Transverse colon (tissue), 4 donors: ENCODE results near the gene FYB1. TPM values are rescaled to one million over a fixed set of nuclear protein-coding genes. Genes with fewer than 3 reads are reported as not detected.

Source experiments
- DNase-seq: peaks from one replicate; pipeline ENCODE4 v3.0.0-alpha.2; 2019
- H3K27ac ChIP-seq, 4 donors: fragments of 200-600 bp; sonication (generic); 2 replicates each; pipeline ENCODE4 v1.5.1; 2016 to 2018; ENCODE audit warnings: inconsistent platforms in 4 of 4
- H3K27me3 ChIP-seq: fragments of 200-600 bp; sonication (generic); 2 replicates; pipeline ENCODE4 v1.5.1; 2017; ENCODE audit warnings: inconsistent platforms
- H3K36me3 ChIP-seq, 4 donors: fragments of 200-600 bp; sonication (generic); 2 replicates each; pipeline ENCODE4 v1.5.1; 2017 to 2019; ENCODE audit warnings: inconsistent platforms in 4 of 4
- H3K4me1 ChIP-seq, 4 donors: fragments of 200-600 bp; sonication (generic); 2 replicates each; pipeline ENCODE4 v1.5.1; 2017 to 2020; ENCODE audit warnings: inconsistent platforms in 4 of 4
- H3K4me3 ChIP-seq, 4 donors: fragments of 200-600 bp; sonication (generic); 1 replicate in 1 of 4; 2 replicates in 3 of 4; pipeline versions ENCODE4 v1.5.1 to v1.6.1; 2017 to 2019; ENCODE audit warnings: inconsistent platforms in 4 of 4
- H3K9me3 ChIP-seq, 2 donors: fragments of 200-600 bp; sonication (generic); 2 replicates each; pipeline ENCODE4 v1.5.1; 2017 to 2019; ENCODE audit warnings: inconsistent platforms in 2 of 2
- EP300 ChIP-seq: sonication (generic); formaldehyde crosslinking; IDR thresholded peaks from one replicate; pipeline ENCODE4 v1.6.1; 2017; ENCODE audit warnings: antibody characterized with exemption, low read depth
- POLR2A ChIP-seq: fragments of 450-650 bp; IDR thresholded peaks from one replicate; pipeline ENCODE4 v1.6.1; 2016; ENCODE audit warnings: antibody characterized with exemption, mild to moderate bottlenecking, moderate library complexity
- POLR2AphosphoS5 ChIP-seq, 3 donors: sonication (generic); formaldehyde crosslinking; IDR thresholded peaks; one replicate each; pipeline ENCODE4 v1.6.1; 2016; ENCODE audit warnings: antibody characterized with exemption in 3 of 3
- WGBS, 2 donors: methylation state at CpG; one replicate each; pipeline ENCODE4 v1.1.5; 2018; ENCODE audit warnings: low coverage in 1 of 2; 5-methylcytosine and 5-hydroxymethylcytosine counted together
- in situ Hi-C, 4 donors: fragments of 200-750 bp; cut with MboI; loops; one replicate each; pipeline versions ENCODE4 v1.15.0 to v1.15.1; 2017; ENCODE audit warnings: low sequenced_read_pairs in 3 of 4, low pct_ligation_motif_present in 1 of 4, low pct_unique_long_range_greater_than_20kb in 1 of 4
- intact Hi-C: fragments of 100-400 bp; cut with DNase I; formaldehyde crosslinking; loops from one replicate; pipeline ENCODE4 v1.15.1; 2023; ENCODE audit warnings: low total_unique reads
- total RNA-seq, 4 donors: library from RNA; depleted of rRNA; stranded (reverse); fragments of >200 nt; gene quantifications; one replicate each; pipeline ENCODE4 v1.1.0, GENCODE V29; 2016
- TF ChIP-seq, protein P1 (sequence below), 5 experiments: fragments of 200-600 bp in 3 of 5; fragments of 450-650 bp in 2 of 5; sonication (generic) in 3 of 5; IDR thresholded peaks; 1 replicate in 2 of 5; 2 replicates in 3 of 5; pipeline ENCODE4 v1.5.1; 2016 to 2017; ENCODE audit warnings: antibody characterized with exemption in 5 of 5, inconsistent platforms in 3 of 5, mild to moderate bottlenecking in 2 of 5, moderate library complexity in 1 of 5

Gene FYB1
- total RNA-seq, 4 donors from 2014 or later, result 6.4 to 38.5 (median 17.5) TPM

DNA sequence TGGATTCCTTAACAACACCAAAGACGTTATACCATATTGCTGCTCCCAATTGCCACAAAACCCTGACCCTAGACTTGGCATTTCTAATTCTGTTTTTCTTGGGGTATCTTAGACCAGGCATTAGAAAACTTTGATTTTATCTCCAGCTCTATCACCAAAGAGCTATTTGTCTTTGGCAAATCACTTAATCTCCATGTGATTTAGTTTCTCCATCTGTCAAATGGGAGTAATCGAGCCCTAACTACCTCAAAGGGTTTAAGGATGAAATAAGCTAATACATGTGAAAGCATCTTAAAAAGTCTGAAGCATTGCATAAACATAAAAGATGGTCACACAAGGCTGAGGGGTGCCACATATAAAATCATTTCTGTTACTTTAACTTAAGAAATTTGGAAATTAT lies 60.6 kb downstream of the FYB1 start:
- H3K4me1 ChIP-seq, result no peaks in the 10 kb centered on the region
- in situ Hi-C loops (no loop called here), intact Hi-C loops (no loop called here)
- no peaks in the 10 kb centered on the region for H3K27me3 ChIP-seq
- H3K4me3 ChIP-seq, result no peak overlapping the region
- H3K36me3 ChIP-seq, result no peaks in the 10 kb centered on the region
- TF ChIP-seq, protein P1, sequence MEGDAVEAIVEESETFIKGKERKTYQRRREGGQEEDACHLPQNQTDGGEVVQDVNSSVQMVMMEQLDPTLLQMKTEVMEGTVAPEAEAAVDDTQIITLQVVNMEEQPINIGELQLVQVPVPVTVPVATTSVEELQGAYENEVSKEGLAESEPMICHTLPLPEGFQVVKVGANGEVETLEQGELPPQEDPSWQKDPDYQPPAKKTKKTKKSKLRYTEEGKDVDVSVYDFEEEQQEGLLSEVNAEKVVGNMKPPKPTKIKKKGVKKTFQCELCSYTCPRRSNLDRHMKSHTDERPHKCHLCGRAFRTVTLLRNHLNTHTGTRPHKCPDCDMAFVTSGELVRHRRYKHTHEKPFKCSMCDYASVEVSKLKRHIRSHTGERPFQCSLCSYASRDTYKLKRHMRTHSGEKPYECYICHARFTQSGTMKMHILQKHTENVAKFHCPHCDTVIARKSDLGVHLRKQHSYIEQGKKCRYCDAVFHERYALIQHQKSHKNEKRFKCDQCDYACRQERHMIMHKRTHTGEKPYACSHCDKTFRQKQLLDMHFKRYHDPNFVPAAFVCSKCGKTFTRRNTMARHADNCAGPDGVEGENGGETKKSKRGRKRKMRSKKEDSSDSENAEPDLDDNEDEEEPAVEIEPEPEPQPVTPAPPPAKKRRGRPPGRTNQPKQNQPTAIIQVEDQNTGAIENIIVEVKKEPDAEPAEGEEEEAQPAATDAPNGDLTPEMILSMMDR (IDR thresholded peaks at IDR 0.05), result no peak
- TF ChIP-seq EP300, result no peak
- no peaks in the 10 kb centered on the region for H3K9me3 ChIP-seq
- 68 to 69% methylated on average over 2 of the region's 2 CpGs for WGBS, 2 donors
- H3K27ac ChIP-seq, result no peak overlapping the region
- no peak for DNase-seq

DNA sequence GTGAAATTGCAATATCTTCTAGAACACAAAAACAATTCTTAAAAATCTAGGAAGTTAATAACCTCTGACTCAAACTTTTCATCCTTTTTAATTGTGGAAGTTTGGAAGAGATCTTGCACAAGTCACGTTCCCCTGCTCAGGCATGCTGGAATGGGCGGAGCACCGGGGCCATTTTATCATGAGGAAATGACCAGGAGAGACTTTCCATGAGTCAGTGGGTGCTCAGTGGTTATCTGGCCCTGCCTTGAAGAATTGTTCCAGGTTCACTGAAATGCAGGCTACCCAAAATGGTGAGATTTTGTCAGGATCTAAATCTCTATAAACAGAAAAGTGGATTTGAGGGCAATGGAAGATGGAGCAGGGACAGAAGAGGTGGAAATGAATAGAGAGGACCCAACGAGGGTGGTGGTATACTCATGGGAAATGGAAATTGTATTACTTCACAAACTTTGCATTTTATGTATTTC lies 61.2 kb downstream of the FYB1 start:
- Histone ChIP-seq H3K27me3 (no peaks in the 10 kb centered on the region), H3K27ac (no peak overlapping the region), H3K9me3 (no peaks in the 10 kb centered on the region), H3K4me1 (no peaks in the 10 kb centered on the region), H3K4me3 (no peak overlapping the region), H3K36me3 (no peaks in the 10 kb centered on the region)
- DNase-seq, result no peak
- TF ChIP-seq POLR2A, result no peak
- TF ChIP-seq EP300, result no peak
- TF ChIP-seq POLR2AphosphoS5 (IDR thresholded peaks at IDR 0.05), result no peak
- TF ChIP-seq, protein P1 (IDR thresholded peaks at IDR 0.05), result no peak
- in situ Hi-C loops (no loop called here), intact Hi-C loops (no loop called here)
- WGBS, 2 donors, result 64 to 66% methylated on average over 4 of the region's 4 CpGs

DNA sequence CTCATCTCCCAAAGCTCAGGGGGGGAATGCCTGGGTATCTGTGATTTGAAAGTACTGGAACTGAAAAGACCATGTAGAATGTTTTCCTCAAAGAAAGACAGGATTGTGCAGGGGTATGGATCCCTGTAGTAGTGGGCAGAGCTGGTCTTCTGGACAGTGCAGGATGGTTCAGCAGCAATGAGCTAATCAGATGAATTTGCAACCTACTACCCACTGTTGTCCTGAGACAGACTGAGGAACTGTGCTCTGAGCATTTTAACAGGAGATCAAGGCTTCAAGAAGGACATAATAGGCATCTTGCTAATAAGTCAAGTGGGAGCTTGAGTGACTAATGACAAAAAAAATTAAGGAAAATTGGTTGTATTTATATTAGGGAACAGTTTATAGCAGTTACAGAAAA lies 61.7 kb downstream of the FYB1 start:
- no peak for DNase-seq
- Histone ChIP-seq H3K4me1 (no peaks in the 10 kb centered on the region), H3K36me3 (no peaks in the 10 kb centered on the region), H3K27ac (no peak overlapping the region), H3K4me3 (no peak overlapping the region), H3K9me3 (no peaks in the 10 kb centered on the region), H3K27me3 (no peaks in the 10 kb centered on the region)
- in situ Hi-C loops (no loop called here), intact Hi-C loops (no loop called here)
- TF ChIP-seq POLR2AphosphoS5 (IDR thresholded peaks at IDR 0.05), result no peak
- no peak for TF ChIP-seq POLR2A
- TF ChIP-seq, protein P1 (IDR thresholded peaks at IDR 0.05), result no peak
- TF ChIP-seq EP300, result no peak

DNA sequence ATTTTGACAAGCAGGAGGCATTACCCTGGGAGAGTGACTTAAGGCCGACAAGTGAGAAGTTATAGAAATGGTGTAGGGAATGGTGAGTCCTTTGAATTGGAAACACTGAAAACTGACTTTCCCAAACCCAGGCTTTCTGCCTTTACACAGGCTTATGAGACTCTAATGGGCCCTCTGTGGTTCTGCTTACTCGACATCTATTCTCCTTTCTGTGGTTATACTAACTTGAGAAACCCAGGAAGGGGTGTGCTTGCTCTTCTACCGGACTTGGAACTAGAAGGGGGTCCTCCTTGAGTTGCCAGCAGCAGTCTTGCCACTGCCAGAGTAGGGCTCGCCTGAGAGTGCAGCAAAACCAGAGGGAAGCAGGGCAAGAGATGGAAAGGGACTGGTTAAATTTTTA lies 63.3 kb downstream of the FYB1 start:
- H3K36me3 ChIP-seq, result no peaks in the 10 kb centered on the region
- no peak overlapping the region for H3K27ac ChIP-seq
- intact Hi-C loops, result no loop called here
- WGBS, 2 donors, result 66 to 86% methylated on average over 1 to 4 of the region's 4 CpGs
- no peaks in the 10 kb centered on the region for H3K9me3 ChIP-seq
- no peak for TF ChIP-seq EP300
- TF ChIP-seq POLR2AphosphoS5 (IDR thresholded peaks at IDR 0.05), result no peak
- TF ChIP-seq, protein P1 (IDR thresholded peaks at IDR 0.05), result no peak
- TF ChIP-seq POLR2A, result no peak
- H3K27me3 ChIP-seq, result no peaks in the 10 kb centered on the region
- in situ Hi-C loops, result no loop called here
- DNase-seq, result no peak
- no peaks in the 10 kb centered on the region for H3K4me1 ChIP-seq
- no peak overlapping the region for H3K4me3 ChIP-seq
